MM.1S (cell line): Measurements from ENCODE around the gene BANF1.

ENCODE experiments used
- DNase-seq: peaks from one replicate; pipeline ENCODE4 v3.0.0-alpha.2; 2015
- H2AFZ ChIP-seq: fragments of 300-600 bp; sonication (generic); 2 replicates; pipeline ENCODE4 v1.6.0; 2016; ENCODE audit warnings: antibody characterized with exemption, low read length
- H3F3A ChIP-seq: fragments of 300-600 bp; sonication (generic); 2 replicates; pipeline ENCODE4 v1.6.1; 2016; ENCODE audit warnings: mild to moderate bottlenecking, antibody characterized with exemption, low read length, moderate library complexity, mixed read lengths; ENCODE audit not compliant: insufficient read depth
- H3K27ac ChIP-seq: fragments of 300-600 bp; sonication (generic); 2 replicates; pipeline ENCODE4 v1.5.1; 2016; ENCODE audit warnings: mild to moderate bottlenecking, low read length
- H3K27me3 ChIP-seq: fragments of 300-600 bp; sonication (generic); replicated peaks from 2 replicates; pipeline ENCODE4 v1.6.0; 2016; ENCODE audit warnings: low read length; ENCODE audit not compliant: insufficient read depth
- H3K36me3 ChIP-seq: fragments of 300-600 bp; sonication (generic); replicated peaks from 2 replicates; pipeline ENCODE4 v1.6.1; 2016; ENCODE audit warnings: mild to moderate bottlenecking, low read length, mixed read lengths; ENCODE audit not compliant: insufficient read depth
- H3K4me1 ChIP-seq: fragments of 300-600 bp; sonication (generic); 2 replicates; pipeline ENCODE4 v1.6.1; 2016; ENCODE audit warnings: low read length, mixed read lengths
- H3K4me2 ChIP-seq: fragments of 300-600 bp; sonication (generic); 2 replicates; pipeline ENCODE4 v1.6.0; 2016; ENCODE audit warnings: low read depth, low read length
- H3K4me3 ChIP-seq: fragments of 300-600 bp; sonication (generic); 2 replicates; pipeline ENCODE4 v1.5.1; 2016; ENCODE audit warnings: low read length, mixed read lengths
- H3K79me2 ChIP-seq: fragments of 300-600 bp; sonication (generic); 2 replicates; pipeline ENCODE4 v1.6.1; 2016; ENCODE audit warnings: mixed run types, low read length, mixed read lengths
- H3K9ac ChIP-seq: fragments of 300-600 bp; sonication (generic); 2 replicates; pipeline ENCODE4 v1.6.1; 2016; ENCODE audit warnings: low read length, mixed read lengths
- H3K9me2 ChIP-seq: fragments of 300-600 bp; sonication (generic); replicated peaks from 2 replicates; pipeline ENCODE4 v1.6.1; 2016; ENCODE audit warnings: mild to moderate bottlenecking, low read length, mixed read lengths; ENCODE audit not compliant: insufficient read depth
- H3K9me3 ChIP-seq: fragments of 300-600 bp; sonication (generic); replicated peaks from 2 replicates; pipeline ENCODE4 v1.6.1; 2016; ENCODE audit warnings: mild to moderate bottlenecking, low read length, mixed read lengths; ENCODE audit not compliant: insufficient read depth
- H4K20me1 ChIP-seq: fragments of 300-600 bp; sonication (generic); 2 replicates; pipeline ENCODE4 v1.6.1; 2016; ENCODE audit warnings: mild to moderate bottlenecking, low read length, moderate library complexity, mixed read lengths; ENCODE audit not compliant: insufficient read depth
- CTCF ChIP-seq: fragments of 300-600 bp; sonication (generic); IDR thresholded peaks from 2 replicates; pipeline ENCODE4 v1.5.1; 2016; ENCODE audit warnings: antibody characterized with exemption, low read length, mixed read lengths
- EZH2 ChIP-seq: fragments of 300-600 bp; sonication (generic); optimal IDR thresholded peaks from 2 replicates; pipeline ENCODE3; 2017; ENCODE audit warnings: low read depth, mild to moderate bottlenecking, antibody characterized with exemption, low read length, mixed read lengths
- EZH2phosphoT487 ChIP-seq: fragments of 300-600 bp; sonication (generic); IDR thresholded peaks from 2 replicates; pipeline ENCODE4 v1.6.1; 2018; ENCODE audit warnings: antibody characterized with exemption, low read length

BANF1 gene

GRCh38 chr11:66013762-66014100 lies 11.4 kb downstream of the BANF1 start:
- no peaks in the 10 kb centered on the region for H3K27me3 ChIP-seq
- H3K4me3 ChIP-seq = no peak overlapping the region
- no peaks in the 10 kb centered on the region for H3K9me3 ChIP-seq
- no peaks in the 10 kb centered on the region for H3K36me3 ChIP-seq
- no peak overlapping the region for H2AFZ ChIP-seq
- H3K9ac ChIP-seq = no peak overlapping the region
- H3K79me2 ChIP-seq = no peaks in the 10 kb centered on the region
- no peak overlapping the region for H3K4me2 ChIP-seq
- no peaks in the 10 kb centered on the region for H3K9me2 ChIP-seq
- no peaks in the 10 kb centered on the region for H4K20me1 ChIP-seq
- TF ChIP-seq EZH2 (no peak), CTCF (no peak), EZH2phosphoT487 (no peak)
- no peak for DNase-seq
- no peaks in the 10 kb centered on the region for H3K4me1 ChIP-seq
- no peak overlapping the region for H3K27ac ChIP-seq
- H3F3A ChIP-seq = no peaks in the 10 kb centered on the region

GRCh38 chr11:66014804-66015453 lies 12.6 kb downstream of the BANF1 start:
- Histone ChIP-seq H3K9ac (no peak overlapping the region), H2AFZ (no peak overlapping the region), H3F3A (no peaks in the 10 kb centered on the region), H3K27ac (no peak overlapping the region), H3K4me3 (no peak overlapping the region), H4K20me1 (no peaks in the 10 kb centered on the region), H3K27me3 (no peaks in the 10 kb centered on the region), H3K4me1 (no peaks in the 10 kb centered on the region), H3K4me2 (no peak overlapping the region), H3K79me2 (no peaks in the 10 kb centered on the region), H3K9me3 (no peaks in the 10 kb centered on the region), H3K9me2 (no peaks in the 10 kb centered on the region), H3K36me3 (no peaks in the 10 kb centered on the region)
- DNase-seq = no peak
- TF ChIP-seq EZH2 (no peak), EZH2phosphoT487 (no peak), CTCF (no peak)

GRCh38 chr11:66015454-66015881 lies 13.2 kb downstream of the BANF1 start:
- DNase-seq = no peak
- TF ChIP-seq EZH2 (no peak), CTCF (no peak), EZH2phosphoT487 (no peak)
- H3K27ac ChIP-seq = no peak overlapping the region

More at GRCh38 chr11:66015454-66015881, 13.2 kb downstream of the BANF1 start:
- no peak overlapping the region for H3K4me3 ChIP-seq
- no peaks in the 10 kb centered on the region for H3K9me3 ChIP-seq
- no peaks in the 10 kb centered on the region for H3F3A ChIP-seq
- H3K36me3 ChIP-seq = no peaks in the 10 kb centered on the region
- no peak overlapping the region for H2AFZ ChIP-seq
- no peaks in the 10 kb centered on the region for H3K9me2 ChIP-seq
- H4K20me1 ChIP-seq = no peaks in the 10 kb centered on the region
- H3K79me2 ChIP-seq = no peaks in the 10 kb centered on the region
- no peaks in the 10 kb centered on the region for H3K4me1 ChIP-seq
- H3K9ac ChIP-seq = no peak overlapping the region
- no peaks in the 10 kb centered on the region for H3K27me3 ChIP-seq
- no peak overlapping the region for H3K4me2 ChIP-seq
